Stomach (tissue), 9 donors: ENCODE results near the gene CLTC. TPM values are rescaled to one million over a fixed set of nuclear protein-coding genes. Genes with fewer than 3 reads are reported as not detected.

Experiments
- DNase-seq, 2 donors: peaks; one replicate each; pipeline versions ENCODE4 v3.0.0 to v3.0.0-alpha.2; 2013 to 2019
- H3K27ac ChIP-seq, 5 donors: fragments of 200-600 bp in 4 of 5; sonication (generic) in 4 of 5; one replicate each; pipeline ENCODE4 v1.5.1; 2013 to 2019; ENCODE audit warnings: mild to moderate bottlenecking in 1 of 5, moderate library complexity in 1 of 5
- H3K27me3 ChIP-seq, 3 donors: fragments of 200-600 bp; sonication (generic); one replicate each; pipeline ENCODE4 v1.5.1; 2017 to 2019; ENCODE audit warnings: mixed run types in 1 of 3
- H3K36me3 ChIP-seq, 4 donors: fragments of 200-600 bp; sonication (generic); 1 replicate in 3 of 4; 2 replicates in 1 of 4; pipeline ENCODE4 v1.5.1; 2016 to 2019
- H3K4me1 ChIP-seq, 4 donors: fragments of 200-600 bp; sonication (generic); one replicate each; pipeline ENCODE4 v1.5.1; 2016 to 2019
- H3K4me3 ChIP-seq, 4 donors: fragments of 200-600 bp; sonication (generic) in 3 of 4; one replicate each; pipeline ENCODE4 v1.5.1; 2016 to 2019; ENCODE audit warnings: mild to moderate bottlenecking in 1 of 4
- H3K9me3 ChIP-seq, 4 donors: fragments of 200-600 bp; sonication (generic); one replicate each; pipeline ENCODE4 v1.5.1; 2016 to 2019
- CTCF ChIP-seq, 7 experiments: fragments of 450-650 bp in 4 of 7; fragments of 200-600 bp in 3 of 7; sonication (generic) in 3 of 7; IDR thresholded peaks; one replicate each; pipeline ENCODE4 v1.5.1; 2016 to 2019; ENCODE audit warnings: antibody characterized with exemption in 7 of 7, control low read depth in 2 of 7, mild to moderate bottlenecking in 1 of 7
- EP300 ChIP-seq: sonication (generic); formaldehyde crosslinking; IDR thresholded peaks from one replicate; pipeline ENCODE4 v1.6.1; 2017; ENCODE audit warnings: antibody characterized with exemption
- POLR2A ChIP-seq, 4 donors: fragments of 450-650 bp; IDR thresholded peaks; one replicate each; pipeline ENCODE4 v1.6.1; 2016; ENCODE audit warnings: antibody characterized with exemption in 4 of 4, control low read depth in 2 of 4, mild to moderate bottlenecking in 1 of 4, moderate library complexity in 1 of 4
- POLR2AphosphoS5 ChIP-seq, 3 donors: sonication (generic); formaldehyde crosslinking; IDR thresholded peaks; one replicate each; pipeline ENCODE4 v1.6.1; 2016; ENCODE audit warnings: antibody characterized with exemption in 3 of 3
- WGBS, 5 donors: extraction: QIAGEN DNeasy Blood & Tissue Kit in 3 of 5; methylation state at CpG; one replicate each; pipeline versions ENCODE4 v1.1.5 to v1.1.7; 2013 to 2018; 5-methylcytosine and 5-hydroxymethylcytosine counted together
- intact Hi-C: fragments of 100-400 bp; cut with DNase I; formaldehyde crosslinking; loops from one replicate; pipeline ENCODE4 v1.15.1; 2023; ENCODE audit warnings: low total_unique reads
- polyA plus RNA-seq, 3 donors: library from polyadenylated mRNA; stranded (reverse); fragments of 200-250 nt; gene quantifications; one replicate each; pipeline ENCODE4 v1.2.3, GENCODE V29; 2013
- total RNA-seq, 5 donors: library from RNA; depleted of rRNA; stranded (reverse); fragments of >200 nt; gene quantifications; one replicate each; pipeline versions ENCODE4 v1.1.0 to v1.2.3, GENCODE V29; 2014 to 2016
- donor health status: healthy with polysubstance abuse.
- donor health status: Bipolar disorder and iron deficiency.
- donor health status: healthy.

Gene CLTC
- total and polyA plus RNA-seq, 8 donors: 38.5 to 363 (median 135) TPM

DNA sequence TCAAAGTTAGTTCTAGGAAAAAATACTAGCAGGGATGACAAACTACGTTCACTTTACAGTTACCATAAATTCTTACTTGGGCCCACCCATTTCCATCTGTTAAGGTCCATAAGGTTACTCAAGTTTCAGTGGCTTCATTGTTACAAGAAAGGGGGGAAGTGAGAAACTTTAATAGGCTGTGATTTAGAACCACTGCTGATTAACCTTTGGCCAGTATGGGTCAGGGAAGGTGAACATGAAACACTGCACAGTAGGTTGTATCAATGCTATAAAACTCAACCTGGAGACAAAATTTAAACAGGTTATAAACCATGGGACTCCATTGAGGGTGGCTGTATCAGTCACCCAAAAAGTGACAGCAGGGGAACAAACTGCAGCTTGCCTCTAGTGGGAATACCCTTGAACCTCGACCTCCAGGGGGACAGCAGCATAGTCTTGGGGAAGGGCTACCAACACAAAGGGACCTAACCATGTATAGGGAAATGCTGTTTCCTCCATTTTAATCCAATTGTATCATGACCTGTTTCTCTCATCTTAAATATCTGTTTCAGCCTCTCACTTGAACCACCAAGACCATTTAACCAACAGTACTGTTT, 77.1 kb downstream of the CLTC start:
- no peak overlapping the region for H3K27ac ChIP-seq
- 87 to 97% (median 92%) methylated on average over 2 of the region's 2 CpGs for WGBS, 5 donors
- intact Hi-C loops: no loop called here
- no peaks in the 10 kb centered on the region for H3K27me3 ChIP-seq
- H3K4me1 ChIP-seq: peaks cover 0 to 15% (median 6%) of the 10 kb centered on the region in 4 donors
- TF ChIP-seq POLR2A (IDR thresholded peaks at IDR 0.05) (no peak), POLR2AphosphoS5 (IDR thresholded peaks at IDR 0.05) (no peak), CTCF (IDR thresholded peaks at IDR 0.05) (no peak), EP300 (no peak)
- DNase-seq: no peak
- H3K4me3 ChIP-seq: no peak overlapping the region
- peaks cover 52 to 87% (median 84%) of the 10 kb centered on the region in 4 donors for H3K36me3 ChIP-seq
- H3K9me3 ChIP-seq: no peaks in the 10 kb centered on the region

GRCh38 chr17:59698143-59698542, 78.4 kb downstream of the CLTC start:
- H3K4me3 ChIP-seq: no peak overlapping the region
- no peak for DNase-seq
- intact Hi-C loops: no loop called here
- H3K4me1 ChIP-seq: peaks cover 0 to 22% (median 6%) of the 10 kb centered on the region in 4 donors
- no peak overlapping the region for H3K27ac ChIP-seq
- TF ChIP-seq POLR2A (IDR thresholded peaks at IDR 0.05) (no peak), EP300 (no peak), CTCF (IDR thresholded peaks at IDR 0.05) (no peak), POLR2AphosphoS5 (IDR thresholded peaks at IDR 0.05) (no peak)
- peaks cover 43 to 79% (median 70%) of the 10 kb centered on the region in 4 donors for H3K36me3 ChIP-seq
- no peaks in the 10 kb centered on the region for H3K27me3 ChIP-seq
- no peaks in the 10 kb centered on the region for H3K9me3 ChIP-seq
- 74 to 85% (median 77%) methylated on average over 4 of the region's 4 CpGs for WGBS, 5 donors

GRCh38 chr17:59699218-59699617, 79.5 kb downstream of the CLTC start:
- Histone ChIP-seq H3K36me3 (peaks cover 33 to 68% (median 62%) of the 10 kb centered on the region in 4 donors), H3K4me3 (no peak overlapping the region), H3K27me3 (no peaks in the 10 kb centered on the region), H3K27ac (no peak overlapping the region), H3K4me1 (peaks cover 0 to 33% (median 11%) of the 10 kb centered on the region in 4 donors), H3K9me3 (no peaks in the 10 kb centered on the region)
- intact Hi-C loops: no loop called here
- no peak for DNase-seq
- TF ChIP-seq POLR2AphosphoS5 (IDR thresholded peaks at IDR 0.05) (no peak), POLR2A (IDR thresholded peaks at IDR 0.05) (no peak), CTCF (IDR thresholded peaks at IDR 0.05) (no peak), EP300 (no peak)
- WGBS, 5 donors: 96 to 99% (median 97%) methylated on average over 7 of the region's 7 CpGs

- TF ChIP-seq EP300 (no peak), CTCF (IDR thresholded peaks at IDR 0.05) (no peak), POLR2AphosphoS5 (IDR thresholded peaks at IDR 0.05) (no peak), POLR2A (IDR thresholded peaks at IDR 0.05) (no peak)
- DNase-seq: no peak
- Histone ChIP-seq H3K4me1 (peaks cover 0 to 38% (median 13%) of the 10 kb centered on the region in 4 donors), H3K9me3 (no peaks in the 10 kb centered on the region), H3K27me3 (no peaks in the 10 kb centered on the region), H3K27ac (no peak overlapping the region), H3K4me3 (no peak overlapping the region), H3K36me3 (peaks cover 31 to 62% (median 56%) of the 10 kb centered on the region in 4 donors)
- 86 to 94% (median 92%) methylated on average over 6 of the region's 6 CpGs for WGBS, 5 donors
- intact Hi-C loops: no loop called here
Measured at GRCh38 chr17:59699786-59700185, 80.1 kb downstream of the CLTC start.
